ENCODE data around the gene RTN4R. TPM values are rescaled to one million over a fixed set of nuclear protein-coding genes. Genes with fewer than 3 reads are reported as not detected.

The RTN4R gene
- total and polyA plus RNA-seq, 9 of the 15 experiments (the other 6 are each of a cell fraction or from before 2014, with no cell fraction given), result 0.04 to 2.8 (median 1.4) TPM; not detected in 3

- TF ChIP-seq ZBTB40 (IDR thresholded peaks at IDR 0.05), result no peak
- TF ChIP-seq ZBTB40 (CRISPR knock-in tag; IDR thresholded peaks at IDR 0.05), result no peak
- no peak for TF ChIP-seq NKRF (IDR thresholded peaks at IDR 0.05; ENCODE audit: borderline replicate concordance)
- no peak for TF ChIP-seq TCF7 (IDR thresholded peaks at IDR 0.05; ENCODE audit: borderline replicate concordance)
- TF ChIP-seq ETV6 (IDR thresholded peaks at IDR 0.05; ENCODE audit: borderline replicate concordance in 1 of 2, low read depth in 2 of 2, low read length in 1 of 2), result no peak
- no peak for TF ChIP-seq ETV6 (CRISPR knock-in tag; IDR thresholded peaks at IDR 0.05; ENCODE audit: borderline replicate concordance)
- no peak for TF ChIP-seq ZNF707 (CRISPR knock-in tag; conservative IDR thresholded peaks at IDR 0.05)
- TF ChIP-seq ZNF609 (CRISPR knock-in tag; IDR thresholded peaks at IDR 0.05; ENCODE audit: borderline replicate concordance), result peak; percentile 29; the same call in 1 of the 2 replicates
Observed at GRCh38 chr22:20267441-20268278, 458 bp downstream of the RTN4R start (continued).

Measured in K562 (cell line).